Large intestine (tissue), 3 donors: ENCODE results near the gene PKN1. TPM values are rescaled to one million over a fixed set of nuclear protein-coding genes. Genes with fewer than 3 reads are reported as not detected.
"Not testable (repeated sequence)": the region's sequence is repeated elsewhere in the genome, so short reads cannot be mapped to it uniquely, and the experiment has no call there.

ENCODE experiments used
- DNase-seq, 2 donors: peaks; one replicate each; pipeline versions ENCODE4 v3.0.0 to v3.0.0-alpha.2; 2013
- H3K27ac ChIP-seq: one replicate; pipeline ENCODE4 v1.5.1; 2013; ENCODE audit warnings: low read length
- H3K27me3 ChIP-seq: 2 replicates; pipeline ENCODE4 v1.6.1; 2013; ENCODE audit warnings: low read length; ENCODE audit not compliant: control insufficient read depth, insufficient read depth
- H3K36me3 ChIP-seq: 2 replicates; pipeline ENCODE4 v1.6.1; 2013; ENCODE audit warnings: low read length; ENCODE audit not compliant: control insufficient read depth, insufficient read depth
- H3K4me1 ChIP-seq: one replicate; pipeline ENCODE4 v1.6.1; 2013; ENCODE audit warnings: low read length; ENCODE audit not compliant: control insufficient read depth, insufficient read depth
- H3K4me3 ChIP-seq: one replicate; pipeline ENCODE4 v1.5.1; 2013; ENCODE audit warnings: low read length
- H3K9me3 ChIP-seq: one replicate; pipeline ENCODE4 v1.6.1; 2013; ENCODE audit warnings: mild to moderate bottlenecking, low read depth, low read length, moderate library complexity; ENCODE audit not compliant: control insufficient read depth
- WGBS: methylation state at CpG from one replicate; pipeline ENCODE4 v1.1.5; 2013; ENCODE audit warnings: low lambda C conversion rate; ENCODE audit not compliant: insufficient coverage; 5-methylcytosine and 5-hydroxymethylcytosine counted together
- polyA plus RNA-seq: library from polyadenylated mRNA; unstranded; fragments of 120-200 nt; gene quantifications from one replicate; pipeline ENCODE4 v1.2.1, GENCODE V29; 2013

The PKN1 gene
- polyA plus RNA-seq, 1 donor, result 65.3 TPM

DNA sequence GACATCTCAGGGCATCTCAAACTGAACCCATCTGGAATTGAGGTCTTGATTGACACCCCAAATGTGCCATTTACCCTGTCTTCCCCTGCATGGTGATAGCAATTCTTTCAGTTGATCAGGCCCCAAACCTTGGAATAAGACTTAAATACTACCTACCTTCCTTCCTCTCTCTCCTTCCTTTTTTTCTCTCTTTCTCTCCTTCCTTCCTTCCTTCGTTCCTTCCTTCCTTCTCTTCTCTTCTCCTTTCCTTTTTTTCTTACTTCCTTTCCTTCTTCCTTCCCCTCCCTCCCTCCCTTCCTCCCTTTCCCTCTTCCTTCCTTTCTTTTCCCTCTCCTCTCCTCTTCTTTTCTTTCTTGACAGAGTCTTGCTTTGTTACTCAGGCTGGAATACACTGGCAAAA is 70.2 kb downstream of the PKN1 start:
- Histone ChIP-seq H3K4me3 (no peak overlapping the region), H3K27ac (no peak overlapping the region), H3K27me3 (no peaks in the 10 kb centered on the region), H3K4me1 (peaks cover 24% of the 10 kb centered on the region), H3K9me3 (no peaks in the 10 kb centered on the region), H3K36me3 (no peaks in the 10 kb centered on the region)
- 100% methylated on average over 1 of the region's 1 CpG for WGBS
- no peak for DNase-seq

DNA sequence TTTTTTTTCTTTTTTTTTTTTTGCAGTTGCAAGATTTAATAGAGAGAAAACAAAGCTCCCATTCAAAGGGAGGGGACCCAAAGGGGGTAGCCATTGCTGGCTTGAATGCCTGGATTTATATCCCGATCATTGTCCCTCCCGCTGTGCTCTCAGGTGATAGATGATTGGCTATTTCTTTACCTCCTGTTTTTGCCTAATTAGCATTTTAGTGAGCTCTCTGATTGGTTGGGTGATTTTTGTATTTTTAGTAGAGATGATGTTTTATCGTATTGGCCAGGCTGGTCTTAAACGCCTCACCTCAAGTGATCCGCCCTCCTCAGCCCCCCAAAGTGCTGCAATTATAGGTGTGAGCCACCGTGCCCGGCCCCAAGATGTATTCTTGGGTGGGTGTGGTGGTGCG is 71.5 kb downstream of the PKN1 start:
- H3K27me3 ChIP-seq, H3K9me3 ChIP-seq, DNase-seq, H3K36me3 ChIP-seq, H3K27ac ChIP-seq, H3K4me3 ChIP-seq: not testable (repeated sequence)
- H3K4me1 ChIP-seq, result peaks cover 24% of the 10 kb centered on the region
- no CpG with 5 or more reads among the region's 8 CpGs for WGBS

DNA sequence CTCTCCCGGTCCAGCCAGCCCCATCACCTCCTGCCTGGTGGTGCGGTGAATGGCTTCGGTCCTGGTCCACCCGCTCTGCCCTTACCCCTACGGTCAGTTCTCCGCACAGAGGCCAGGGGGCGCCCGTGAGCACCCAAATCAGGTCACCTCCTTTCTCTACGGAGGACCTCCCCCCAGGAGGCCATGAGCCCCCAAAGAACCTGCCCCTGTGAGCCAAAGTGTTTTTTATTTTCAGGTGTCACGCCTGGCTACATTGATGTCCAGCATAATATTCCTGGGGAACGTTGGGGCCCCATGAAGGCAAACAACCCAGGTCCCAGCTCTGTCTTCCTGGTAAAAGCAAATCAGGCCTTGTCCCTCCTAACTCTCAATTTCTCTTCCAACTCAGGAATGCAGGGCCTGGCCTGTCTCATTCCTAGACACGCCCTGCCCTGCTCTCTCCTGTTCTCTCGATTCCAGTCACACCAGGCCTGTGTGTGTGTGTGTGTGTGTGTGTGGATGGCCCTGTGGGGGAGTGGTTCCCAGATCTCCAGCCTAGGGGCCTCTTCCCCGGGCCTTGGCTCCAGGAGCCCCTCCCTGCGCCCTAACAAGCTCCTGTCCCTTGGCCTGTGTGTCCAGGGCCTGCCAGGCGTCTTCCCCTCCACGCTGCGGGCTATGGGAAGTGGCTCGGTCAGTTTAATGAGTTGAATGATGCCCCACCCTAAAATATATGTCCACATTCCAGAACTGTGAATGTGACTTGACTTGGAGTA is 72.6 kb downstream of the PKN1 start:
- no peak overlapping the region for H3K4me3 ChIP-seq
- no CpG with 5 or more reads among the region's 19 CpGs for WGBS
- H3K9me3 ChIP-seq, result no peaks in the 10 kb centered on the region
- peak; percentile 72 to 85 for DNase-seq
- peaks cover 24% of the 10 kb centered on the region for H3K4me1 ChIP-seq
- peak overlapping the region; percentile 91 for H3K27ac ChIP-seq
- H3K27me3 ChIP-seq, result no peaks in the 10 kb centered on the region
- no peaks in the 10 kb centered on the region for H3K36me3 ChIP-seq

DNA sequence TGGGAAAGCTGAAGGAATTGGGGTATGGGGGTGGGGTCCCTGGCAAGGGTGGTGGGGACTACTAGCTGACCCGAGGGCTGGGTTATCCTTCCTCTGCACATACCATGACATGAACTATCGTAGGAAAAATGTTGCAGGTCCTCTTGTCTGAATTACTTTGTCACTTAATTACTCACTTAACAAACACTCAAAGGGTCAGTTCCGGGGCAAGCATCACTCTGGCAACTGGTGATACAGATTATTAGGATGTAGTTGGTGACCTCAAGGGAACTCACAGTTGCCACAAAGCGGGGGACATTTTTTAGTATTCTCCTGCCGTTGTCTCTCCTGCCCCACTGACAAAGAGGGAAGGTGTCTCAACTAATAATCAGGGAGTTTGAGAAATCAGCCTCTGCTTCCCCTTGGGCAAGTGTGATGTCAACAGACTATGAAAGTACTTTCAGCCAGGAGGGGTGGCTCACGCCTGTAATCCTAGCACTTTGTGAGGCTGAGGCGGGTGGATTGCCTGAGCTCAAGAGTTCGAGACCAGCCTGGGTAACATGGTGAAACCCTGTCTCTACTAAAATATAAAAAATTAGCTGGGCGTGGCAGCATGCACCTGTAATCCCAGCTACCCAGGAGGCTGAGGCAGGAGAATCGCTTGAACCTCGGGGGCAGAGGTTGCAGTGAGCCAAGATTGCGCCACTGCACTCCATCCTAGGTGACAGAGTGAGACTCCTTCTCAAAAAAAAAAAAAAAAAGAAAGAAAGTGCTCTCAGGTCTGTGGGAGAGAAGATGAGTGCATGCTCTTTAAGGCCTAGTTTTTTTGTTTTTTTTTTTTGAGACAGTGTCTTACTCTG is 74.8 kb downstream of the PKN1 start:
- Histone ChIP-seq H3K27me3 (no peaks in the 10 kb centered on the region), H3K36me3 (peaks cover 2% of the 10 kb centered on the region), H3K9me3 (no peaks in the 10 kb centered on the region), H3K4me3 (no peak overlapping the region), H3K4me1 (peaks cover 20% of the 10 kb centered on the region), H3K27ac (no peak overlapping the region)
- no peak for DNase-seq
- no CpG with 5 or more reads among the region's 12 CpGs for WGBS

DNA sequence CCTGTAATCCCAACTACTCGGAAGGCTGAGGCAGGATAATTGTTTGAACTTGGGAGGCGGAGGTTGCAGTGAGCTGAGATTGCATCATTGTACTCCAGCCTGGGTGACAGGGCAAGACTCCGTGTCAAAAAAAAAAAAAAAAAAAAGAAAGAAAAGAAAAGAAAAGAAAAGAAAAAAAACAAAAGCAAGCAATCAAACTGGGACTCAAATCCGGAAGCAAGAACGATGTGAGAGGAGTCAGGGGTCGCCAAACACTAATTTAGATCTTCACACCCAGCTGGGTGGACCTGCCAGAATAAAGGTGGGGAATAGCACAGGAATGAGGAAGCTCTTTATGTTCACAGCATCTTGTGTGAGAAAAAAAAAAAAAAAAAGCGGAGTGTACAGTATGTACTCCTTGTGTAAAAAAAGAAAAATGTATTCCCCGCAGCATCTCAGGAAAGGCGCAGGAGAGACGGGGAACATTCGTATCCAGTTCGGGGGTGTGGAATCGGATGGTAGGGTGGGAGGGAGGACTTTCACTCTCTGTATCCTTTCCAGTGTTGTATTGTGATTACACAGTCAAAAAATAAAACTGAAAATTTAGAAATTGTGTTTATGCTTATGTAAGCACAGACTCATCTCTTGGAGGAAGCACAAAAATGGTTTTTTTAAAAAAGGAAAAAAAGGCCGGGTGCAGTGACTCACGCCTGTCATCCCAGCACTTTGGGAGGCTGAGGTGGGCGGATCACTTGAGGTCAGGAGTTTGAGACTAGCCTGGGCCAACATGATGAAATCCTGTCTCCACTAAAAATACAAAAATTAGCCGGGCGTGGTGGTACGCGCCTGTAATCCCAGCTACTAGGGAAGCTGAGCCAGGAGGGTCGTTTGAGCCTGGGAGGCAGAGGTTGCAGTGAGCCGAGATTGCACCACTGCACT is 77.5 kb downstream of the PKN1 start:
- Histone ChIP-seq H3K4me1 (peaks cover 25% of the 10 kb centered on the region), H3K36me3 (peaks cover 25% of the 10 kb centered on the region), H3K27me3 (no peaks in the 10 kb centered on the region), H3K9me3 (no peaks in the 10 kb centered on the region), H3K27ac (no peak overlapping the region), H3K4me3 (no peak overlapping the region)
- DNase-seq, result peak in 1 of 2 donors; percentile 30
- 63% methylated on average over 7 of the region's 22 CpGs for WGBS

DNA sequence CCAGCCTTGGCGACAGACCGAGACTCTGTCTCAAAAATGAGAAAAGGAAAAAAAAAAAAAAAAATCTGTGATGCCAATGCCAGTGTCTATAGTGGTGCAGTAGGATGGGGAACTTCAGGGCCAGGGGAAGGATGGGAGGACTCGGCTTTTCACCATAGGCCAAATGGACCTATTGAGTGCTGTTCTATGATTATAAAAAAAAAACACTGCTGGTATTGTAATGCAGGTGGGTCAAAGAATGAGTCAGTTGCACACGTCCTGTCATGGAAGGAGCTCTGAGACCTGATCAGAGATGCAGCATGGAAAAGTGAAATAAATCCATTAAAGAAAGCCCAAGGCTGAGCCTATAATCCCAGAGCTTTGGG is 78.1 kb downstream of the PKN1 start:
- Histone ChIP-seq H3K4me3 (no peak overlapping the region), H3K9me3 (no peaks in the 10 kb centered on the region), H3K4me1 (peaks cover 25% of the 10 kb centered on the region), H3K36me3 (peaks cover 31% of the 10 kb centered on the region), H3K27ac (no peak overlapping the region), H3K27me3 (no peaks in the 10 kb centered on the region)
- no peak for DNase-seq
- WGBS, result no CpG with 5 or more reads among the region's 4 CpGs

DNA sequence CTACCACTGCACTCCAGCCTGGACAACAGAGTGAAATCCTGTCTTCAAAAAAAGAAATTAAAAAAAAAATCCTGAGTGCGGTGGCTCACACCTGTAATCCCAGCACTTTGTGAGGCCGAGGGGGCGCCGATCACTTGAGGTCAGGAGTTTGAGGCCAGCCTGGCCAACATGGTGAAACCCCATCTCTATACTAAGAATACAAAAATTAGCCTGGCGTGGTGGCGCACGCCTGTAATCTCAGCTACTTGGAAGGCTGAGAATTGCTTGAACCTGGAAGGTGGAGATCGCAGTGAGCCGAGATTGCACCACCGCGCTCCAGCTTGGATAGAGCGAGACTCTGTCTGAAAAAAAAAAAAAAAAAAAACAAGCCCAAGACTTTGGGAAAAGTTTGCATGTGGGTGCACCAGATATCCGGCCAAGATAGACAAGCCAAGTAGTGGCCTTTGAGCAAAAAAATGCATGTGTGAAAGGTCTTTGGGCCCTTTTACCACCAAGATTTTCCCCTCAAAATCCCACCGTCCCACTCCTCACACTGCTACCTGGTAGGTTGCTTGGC is 79.4 kb downstream of the PKN1 start:
- Histone ChIP-seq H3K27ac (no peak overlapping the region), H3K4me3 (no peak overlapping the region), H3K9me3 (no peaks in the 10 kb centered on the region), H3K27me3 (no peaks in the 10 kb centered on the region), H3K4me1 (peaks cover 26% of the 10 kb centered on the region), H3K36me3 (peaks cover 36% of the 10 kb centered on the region)
- WGBS, result 94% methylated on average over 2 of the region's 14 CpGs
- no peak for DNase-seq

DNA sequence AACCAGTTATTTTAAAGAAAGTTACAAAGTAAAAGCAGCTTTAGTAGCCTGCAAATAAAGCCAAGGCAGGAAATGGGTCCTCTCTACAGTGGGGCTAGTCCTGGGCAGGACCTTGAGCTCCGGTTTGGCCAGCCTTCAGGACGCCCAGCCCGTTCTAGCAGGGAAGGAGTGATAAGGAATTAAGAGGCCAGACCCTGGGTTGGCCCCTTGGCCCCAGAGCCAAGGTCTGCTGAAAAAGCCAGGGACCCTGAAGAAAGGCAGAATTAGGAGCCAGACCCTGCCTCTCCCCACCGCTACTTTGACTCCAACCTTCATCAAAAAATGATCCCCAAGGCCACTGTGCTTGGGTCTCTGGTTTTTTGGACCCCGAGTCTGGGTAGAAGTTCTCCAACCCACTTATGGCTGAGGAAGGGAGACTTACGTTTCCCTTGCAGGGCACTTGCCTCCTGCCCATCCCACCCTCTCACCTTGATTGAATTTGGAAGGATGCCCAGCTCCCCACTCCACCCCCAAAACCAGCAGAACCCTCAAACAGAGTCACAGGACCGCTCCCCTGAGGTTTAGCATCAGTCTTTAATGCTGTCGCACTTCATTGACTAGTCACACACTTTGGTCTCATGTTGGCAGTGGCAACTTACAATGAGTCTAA is 81.2 kb downstream of the PKN1 start:
- H3K4me3 ChIP-seq, result no peak overlapping the region
- H3K27ac ChIP-seq, result no peak overlapping the region
- H3K27me3 ChIP-seq, result no peaks in the 10 kb centered on the region
- peaks cover 28% of the 10 kb centered on the region for H3K4me1 ChIP-seq
- no CpG with 5 or more reads among the region's 8 CpGs for WGBS
- peaks cover 36% of the 10 kb centered on the region for H3K36me3 ChIP-seq
- peak in 1 of 2 donors; percentile 34 for DNase-seq
- no peaks in the 10 kb centered on the region for H3K9me3 ChIP-seq

DNA sequence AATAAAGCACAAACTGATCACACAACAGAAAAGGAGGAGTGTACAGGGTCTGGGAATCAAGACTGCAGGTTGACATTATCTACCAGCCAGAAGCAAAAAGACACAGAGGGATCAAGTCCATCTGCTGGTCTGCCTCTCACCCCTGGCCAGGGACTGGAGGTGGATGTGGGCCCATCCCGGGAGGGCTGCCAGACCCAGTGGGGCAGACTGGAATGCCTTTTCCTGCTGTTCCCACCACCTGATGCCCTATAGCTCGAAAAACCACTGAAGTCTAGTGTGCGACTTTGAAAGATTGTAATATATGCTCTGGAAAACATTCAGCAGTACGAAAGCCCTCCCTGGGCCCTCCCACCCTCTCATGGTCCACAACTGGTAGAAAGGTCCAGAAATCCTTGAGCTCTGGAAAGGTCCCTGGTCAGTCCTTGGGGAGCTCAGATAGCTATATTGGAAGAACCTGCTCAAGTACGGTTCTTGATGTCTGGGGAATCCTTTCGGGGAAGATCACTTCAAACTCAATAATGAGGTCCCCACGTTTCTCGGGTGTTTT is 82.5 kb downstream of the PKN1 start:
- no peak for DNase-seq
- Histone ChIP-seq H3K4me1 (peaks cover 28% of the 10 kb centered on the region), H3K27me3 (no peaks in the 10 kb centered on the region), H3K4me3 (no peak overlapping the region), H3K27ac (no peak overlapping the region), H3K36me3 (peaks cover 36% of the 10 kb centered on the region), H3K9me3 (no peaks in the 10 kb centered on the region)
- no CpG with 5 or more reads among the region's 8 CpGs for WGBS
